Mucosa of rectum (tissue), 2 donors: Measurements from ENCODE around the gene ITIH2.
"Not testable (repeated sequence)": the region's sequence is repeated elsewhere in the genome, so short reads cannot be mapped to it uniquely, and the experiment has no call there.

Source experiments
- H3K27ac ChIP-seq, 2 donors: one replicate each; pipeline ENCODE4 v1.7.0; 2013; ENCODE audit warnings: inconsistent platforms in 2 of 2, low read depth in 2 of 2, low read length in 2 of 2
- H3K27me3 ChIP-seq, 2 donors: one replicate each; pipeline ENCODE4 v1.7.0; 2013; ENCODE audit warnings: low read length in 2 of 2; ENCODE audit not compliant: control insufficient read depth in 2 of 2, insufficient read depth in 2 of 2
- H3K36me3 ChIP-seq, 2 donors: one replicate each; pipeline ENCODE4 v1.7.0; 2013; ENCODE audit warnings: low read length in 2 of 2; ENCODE audit not compliant: control insufficient read depth in 2 of 2, insufficient read depth in 2 of 2
- H3K4me1 ChIP-seq, 2 donors: one replicate each; pipeline ENCODE4 v1.7.0; 2013; ENCODE audit warnings: low read length in 2 of 2, mild to moderate bottlenecking in 1 of 2; ENCODE audit not compliant: control insufficient read depth in 2 of 2, insufficient read depth in 2 of 2
- H3K4me3 ChIP-seq, 2 donors: one replicate each; pipeline ENCODE4 v1.7.0; 2013; ENCODE audit warnings: low read length in 2 of 2
- H3K9ac ChIP-seq, 2 donors: one replicate each; pipeline ENCODE4 v1.7.0; 2013; ENCODE audit warnings: low read length in 2 of 2, low read depth in 1 of 2, mild to moderate bottlenecking in 1 of 2
- H3K9me3 ChIP-seq, 2 donors: one replicate each; pipeline ENCODE4 v1.7.0; 2013; ENCODE audit warnings: low read length in 2 of 2; ENCODE audit not compliant: control insufficient read depth in 2 of 2
- donor health status: healthy.
- donor health status: Normal muscosa, but diverticular disease.

Gene ITIH2

GRCh38 chr10:7768417-7768816 lies 65.3 kb downstream of the ITIH2 start:
- no peak overlapping the region for H3K4me3 ChIP-seq
- H3K9me3 ChIP-seq: no peaks in the 10 kb centered on the region
- H3K9ac ChIP-seq: no peak overlapping the region
- H3K27ac ChIP-seq: no peak overlapping the region
- H3K27me3 ChIP-seq: no peaks in the 10 kb centered on the region
- H3K4me1 ChIP-seq: no peaks in the 10 kb centered on the region
- peaks cover 27 to 48% of the 10 kb centered on the region in 2 donors for H3K36me3 ChIP-seq

DNA sequence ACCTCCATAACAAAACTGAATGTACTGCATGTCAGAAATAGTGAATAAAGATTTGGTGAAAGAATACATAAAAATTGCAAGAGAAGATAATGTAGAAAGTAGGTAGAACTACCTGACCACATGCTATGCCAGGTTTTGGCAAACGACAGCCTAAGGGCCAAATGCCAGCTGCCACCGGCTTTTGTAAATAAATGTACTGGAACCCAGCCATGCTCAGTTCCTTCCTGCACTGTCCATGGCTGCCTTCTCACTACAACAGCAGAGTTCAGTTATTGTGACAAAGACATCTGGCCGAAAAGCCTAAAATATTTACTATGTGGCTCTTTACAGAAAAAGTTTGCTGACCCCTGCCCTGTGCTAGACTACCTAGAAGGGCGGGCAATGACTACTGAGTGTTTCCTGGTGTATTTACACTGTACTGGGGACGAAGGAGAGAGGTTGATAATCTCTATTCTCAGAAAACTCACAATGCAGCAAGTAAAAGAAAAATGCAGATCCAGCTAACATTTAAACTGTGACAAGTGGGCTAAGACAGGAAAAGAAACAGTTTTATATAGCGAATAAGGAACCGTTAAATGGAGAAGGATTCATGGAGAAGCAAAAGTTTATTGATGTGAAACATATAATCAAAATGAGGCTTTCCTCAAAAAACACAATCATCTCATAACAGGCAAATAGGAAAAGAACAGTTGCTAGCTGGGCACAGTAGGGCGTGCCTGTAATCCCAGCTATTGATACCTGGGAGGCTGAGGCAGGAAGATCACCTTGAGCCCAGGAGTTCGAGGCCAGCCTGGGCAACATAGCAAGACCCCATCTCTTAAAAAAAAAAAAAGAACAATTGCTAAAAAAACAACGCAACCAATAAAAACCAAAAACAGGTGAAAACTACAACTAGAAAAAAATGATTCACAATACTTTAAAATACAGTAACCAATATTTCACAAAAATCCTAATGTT lies 71.0 kb downstream of the ITIH2 start:
- no peak overlapping the region for H3K9ac ChIP-seq
- no peaks in the 10 kb centered on the region for H3K27me3 ChIP-seq
- H3K36me3 ChIP-seq: peaks cover 27 to 42% of the 10 kb centered on the region in 2 donors
- no peaks in the 10 kb centered on the region for H3K4me1 ChIP-seq
- no peak overlapping the region for H3K27ac ChIP-seq
- no peak overlapping the region for H3K4me3 ChIP-seq
- H3K9me3 ChIP-seq: no peaks in the 10 kb centered on the region

GRCh38 chr10:7776777-7777176 lies 73.7 kb downstream of the ITIH2 start:
- H3K9ac ChIP-seq: no peak overlapping the region
- H3K27ac ChIP-seq: no peak overlapping the region
- no peak overlapping the region for H3K4me3 ChIP-seq
- H3K36me3 ChIP-seq: peaks cover 31 to 52% of the 10 kb centered on the region in 2 donors
- no peaks in the 10 kb centered on the region for H3K27me3 ChIP-seq
- H3K9me3 ChIP-seq: no peaks in the 10 kb centered on the region
- no peaks in the 10 kb centered on the region for H3K4me1 ChIP-seq

GRCh38 chr10:7782194-7782593 lies 79.1 kb downstream of the ITIH2 start:
- peaks cover 22 to 28% of the 10 kb centered on the region in 2 donors for H3K36me3 ChIP-seq
- H3K9ac ChIP-seq, H3K9me3 ChIP-seq, H3K4me1 ChIP-seq, H3K27me3 ChIP-seq, H3K4me3 ChIP-seq, H3K27ac ChIP-seq: not testable (repeated sequence)

DNA sequence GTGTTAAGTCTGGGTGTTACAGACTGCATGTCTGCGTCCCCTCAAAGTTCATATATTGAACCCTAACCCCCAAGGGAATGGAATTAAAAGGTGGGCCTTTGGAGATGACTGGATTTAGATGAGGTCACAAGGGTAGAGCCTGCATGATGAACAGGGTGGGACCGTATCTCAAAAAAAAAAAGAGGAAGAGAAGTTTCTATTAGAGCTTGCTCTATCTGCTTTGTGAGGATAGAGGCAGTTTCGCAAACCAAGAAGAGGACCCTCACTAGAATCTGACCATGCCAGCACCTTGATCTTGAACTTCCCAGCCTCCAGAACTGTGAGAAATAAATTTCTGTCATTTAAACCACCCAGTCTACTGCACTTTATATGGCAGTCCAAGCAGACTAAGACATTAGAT lies 83.3 kb downstream of the ITIH2 start:
- H3K9ac ChIP-seq: no peak overlapping the region
- no peaks in the 10 kb centered on the region for H3K27me3 ChIP-seq
- H3K4me3 ChIP-seq: peak overlapping the region in 1 of 2 donors; percentile 98
- peaks cover 0 to under 1% of the 10 kb centered on the region in 2 donors for H3K36me3 ChIP-seq
- no peak overlapping the region for H3K27ac ChIP-seq
- peaks cover 16 to 17% of the 10 kb centered on the region in 2 donors for H3K4me1 ChIP-seq
- no peaks in the 10 kb centered on the region for H3K9me3 ChIP-seq

- peak overlapping the region; percentile 87 to 90 for H3K9ac ChIP-seq
- H3K4me1 ChIP-seq: peaks cover 17 to 21% of the 10 kb centered on the region in 2 donors
- peak overlapping the region; percentile 98 for H3K4me3 ChIP-seq
- no peaks in the 10 kb centered on the region for H3K9me3 ChIP-seq
- peak overlapping the region in 1 of 2 donors; percentile 64 for H3K27ac ChIP-seq
- H3K36me3 ChIP-seq: peaks cover 0 to 2% of the 10 kb centered on the region in 2 donors
- no peaks in the 10 kb centered on the region for H3K27me3 ChIP-seq
Measured at GRCh38 chr10:7787150-7787856, 84.2 kb downstream of the ITIH2 start.

DNA sequence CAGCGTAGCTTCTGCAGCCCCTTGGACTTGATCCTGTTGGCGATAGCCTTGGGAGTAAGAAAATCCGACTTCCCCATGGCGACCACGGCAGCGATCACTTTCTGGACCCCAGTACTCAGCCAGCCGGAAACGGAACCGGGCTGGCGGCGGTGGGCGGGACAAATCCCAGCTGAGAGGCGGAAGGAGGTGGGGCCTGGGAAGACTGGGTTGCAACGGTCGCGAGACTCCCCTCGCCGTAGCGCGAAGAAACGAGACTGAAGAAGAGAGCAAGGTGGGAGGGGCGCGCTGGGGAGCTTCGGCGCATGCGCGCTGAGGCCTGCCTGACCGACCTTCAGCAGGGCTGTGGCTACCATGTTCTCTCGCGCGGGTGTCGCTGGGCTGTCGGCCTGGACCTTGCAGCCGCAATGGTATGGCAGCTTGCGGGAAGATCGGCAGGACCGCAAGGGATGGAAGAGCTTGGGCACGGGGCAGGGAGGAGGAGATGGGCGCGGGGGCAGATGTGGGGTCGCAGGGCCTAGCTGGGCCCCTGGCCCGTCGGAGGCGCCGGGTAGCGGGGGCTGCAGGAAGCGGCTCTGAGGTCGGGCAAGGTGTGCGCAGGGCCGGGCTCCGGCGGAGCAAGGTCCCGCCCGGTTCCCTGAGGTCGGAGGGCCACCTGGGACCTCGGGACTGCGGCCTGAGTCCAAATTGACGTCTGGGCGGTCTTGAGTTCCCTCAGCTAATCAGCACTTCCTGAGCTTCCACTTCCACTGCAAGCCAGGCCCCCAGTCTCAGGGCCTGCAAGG lies 84.9 kb downstream of the ITIH2 start, which contains the start of the genes ATP5F1C and KIN:
TSS of gene ATP5F1C (plus strand) at position 321 of the 782 bp plus-strand sequence. CDS start at position 352, 31 bp downstream.
TSS of gene KIN (minus strand) at position 137 of the 782 bp plus-strand sequence. CDS start at position 77, 60 bp downstream.
- Histone ChIP-seq H3K36me3 (peaks cover 0 to 4% of the 10 kb centered on the region in 2 donors), H3K27me3 (no peaks in the 10 kb centered on the region), H3K9me3 (no peaks in the 10 kb centered on the region), H3K4me1 (peaks cover 17 to 21% of the 10 kb centered on the region in 2 donors), H3K4me3 (peak within 1 kb of the TSS; percentile 98), H3K27ac (peak within 1 kb of the TSS; percentile 76 to 88), H3K9ac (peak within 1 kb of the TSS; percentile 87 to 90)

- H3K9ac ChIP-seq: peak overlapping the region; percentile 84 to 90
- no peaks in the 10 kb centered on the region for H3K27me3 ChIP-seq
- H3K36me3 ChIP-seq: peaks cover 0 to 4% of the 10 kb centered on the region in 2 donors
- peaks cover 17 to 21% of the 10 kb centered on the region in 2 donors for H3K4me1 ChIP-seq
- no peaks in the 10 kb centered on the region for H3K9me3 ChIP-seq
- peak overlapping the region; percentile 76 to 88 for H3K27ac ChIP-seq
- H3K4me3 ChIP-seq: peak overlapping the region; percentile 98
Measured at GRCh38 chr10:7788639-7789286, 85.6 kb downstream of the ITIH2 start.

GRCh38 chr10:7789390-7789789 lies 86.3 kb downstream of the ITIH2 start:
- no peaks in the 10 kb centered on the region for H3K9me3 ChIP-seq
- H3K4me3 ChIP-seq: peak overlapping the region; percentile 98
- no peaks in the 10 kb centered on the region for H3K27me3 ChIP-seq
- peak overlapping the region; percentile 84 to 90 for H3K9ac ChIP-seq
- H3K36me3 ChIP-seq: peaks cover 0 to 4% of the 10 kb centered on the region in 2 donors
- H3K27ac ChIP-seq: no peak overlapping the region
- peaks cover 17 to 21% of the 10 kb centered on the region in 2 donors for H3K4me1 ChIP-seq
